GM18502 (cell line): ENCODE data around the gene TMEM259.

Source experiments
- ATAC-seq: cut with Tn5 transposase; IDR thresholded peaks from one replicate; pipeline ENCODE4 v1.9.1; 2021; ENCODE audit warnings: mild to moderate bottlenecking; ENCODE audit not compliant: unreplicated experiment, poor library complexity

TMEM259 gene

DNA sequence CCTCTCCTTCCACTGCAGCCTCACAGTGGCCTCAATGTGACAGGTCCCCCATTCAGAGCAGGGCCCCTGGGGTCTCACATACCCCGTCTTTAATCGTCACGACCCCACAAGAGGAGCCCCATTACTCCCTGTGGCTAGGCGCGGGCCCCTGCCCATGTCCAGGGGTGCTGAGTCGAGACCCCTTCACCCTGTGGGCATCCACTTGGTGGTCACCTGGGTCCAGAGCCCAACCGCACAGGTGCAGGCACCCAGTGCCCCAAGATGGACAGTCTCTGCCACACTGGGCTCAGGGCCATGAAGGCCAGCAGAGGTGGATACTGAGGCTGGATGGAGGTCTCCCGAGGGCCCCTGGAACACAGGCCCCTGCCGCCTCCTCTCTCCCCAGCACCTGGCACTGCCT, 3.0 kb downstream of the TMEM259 start:
- no peak for ATAC-seq

DNA sequence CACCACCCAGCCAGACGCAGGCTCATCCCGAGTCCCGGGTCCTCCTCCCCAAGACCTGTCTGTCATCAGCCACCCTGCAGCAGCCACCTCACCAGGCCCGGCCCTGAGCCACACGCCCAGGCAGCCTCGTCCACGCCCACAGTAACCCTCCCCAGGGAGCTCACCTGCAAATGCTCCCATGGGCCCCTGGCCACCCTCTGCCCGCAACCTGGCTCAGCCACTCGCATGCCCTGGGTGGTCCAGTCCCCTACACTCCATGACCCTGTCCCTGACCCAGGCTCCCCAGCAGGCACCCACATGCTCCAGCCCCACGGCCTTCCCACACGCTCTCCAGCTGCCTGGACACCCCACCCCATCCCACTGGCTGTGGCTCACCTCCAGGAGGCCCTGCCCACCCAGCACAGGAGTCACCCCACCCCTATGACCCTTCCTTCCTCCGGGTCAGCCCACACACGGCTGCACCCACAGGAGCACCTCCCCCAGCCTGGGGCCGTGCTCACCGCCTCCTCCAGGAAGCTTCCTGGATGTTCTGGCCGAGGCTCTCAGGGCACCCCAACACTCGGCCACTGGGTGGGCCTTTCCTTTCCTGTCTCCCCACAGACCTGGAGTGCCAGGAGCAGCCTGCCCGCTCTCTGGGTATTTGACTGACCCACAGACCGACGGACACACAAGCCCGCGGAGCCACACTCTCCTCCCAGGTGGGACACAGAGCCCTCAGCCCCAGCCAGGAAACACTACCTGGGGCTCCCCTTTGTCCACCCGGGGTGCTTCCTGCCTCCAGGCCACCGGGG, 3.6 kb downstream of the TMEM259 start:
- no peak for ATAC-seq

DNA sequence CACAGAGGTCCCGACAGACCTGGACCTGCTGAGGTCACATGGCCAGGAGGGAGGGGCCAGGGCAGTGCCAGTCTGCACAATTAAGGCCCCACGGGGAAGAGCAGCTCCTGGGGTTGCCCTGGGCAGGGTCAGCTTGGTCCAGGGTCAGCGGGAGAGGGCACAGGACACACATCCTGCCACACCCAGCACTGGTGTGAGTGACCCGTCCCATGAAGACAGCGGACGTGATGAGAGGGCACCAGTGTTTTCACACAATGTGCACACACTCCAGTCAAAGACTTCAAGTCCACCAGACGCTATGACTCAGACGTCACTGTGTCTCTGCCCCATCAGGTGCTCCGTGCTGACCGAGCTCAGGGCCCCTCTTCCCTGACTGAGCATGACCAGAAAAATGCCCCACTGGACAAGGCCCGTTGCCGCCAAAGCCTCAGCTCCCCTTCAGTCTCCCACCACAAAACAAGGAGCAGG, 4.2 kb downstream of the TMEM259 start:
- ATAC-seq, result no peak

DNA sequence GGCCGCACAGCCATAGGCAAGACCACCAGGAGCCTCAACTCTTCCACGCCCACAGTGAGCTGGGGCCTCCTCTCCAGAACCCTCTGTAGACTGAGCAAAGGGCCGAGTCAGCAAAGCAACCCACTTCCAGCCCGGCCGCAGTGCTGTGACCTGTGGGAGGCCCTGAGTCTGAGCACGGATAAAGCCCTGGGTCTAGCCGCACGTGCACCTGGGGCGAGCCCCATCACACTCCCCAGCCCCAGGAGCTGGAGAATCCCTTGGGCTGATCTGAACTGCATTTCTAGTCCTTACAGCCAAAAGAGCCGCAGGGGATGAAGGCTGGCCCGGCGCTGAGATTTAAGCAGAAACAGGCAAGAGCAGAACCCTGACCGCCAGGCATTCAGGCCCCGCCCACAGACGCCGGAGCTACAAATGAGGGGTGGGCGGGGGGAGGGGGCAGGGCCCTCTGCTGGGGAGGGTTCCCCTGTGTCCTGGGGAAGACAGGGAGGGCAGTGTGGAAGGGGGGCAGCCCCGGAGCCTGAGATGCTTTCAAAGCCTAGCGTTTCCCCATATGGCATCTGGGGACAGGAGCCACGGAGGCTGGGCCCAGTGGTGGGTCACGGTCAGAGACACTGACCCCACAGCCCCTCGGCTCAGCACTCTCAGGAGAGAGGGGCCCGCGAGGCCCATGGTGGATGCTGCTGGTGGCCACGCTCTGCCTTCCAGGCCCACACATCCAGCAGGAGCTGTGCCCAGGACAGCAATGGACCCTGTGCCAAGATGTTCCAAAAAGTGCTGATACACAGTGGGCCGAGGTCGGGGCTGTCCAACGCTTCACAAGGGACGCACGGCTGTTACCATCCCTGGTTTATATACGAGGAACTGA, 4.9 kb downstream of the TMEM259 start:
- no peak for ATAC-seq

DNA sequence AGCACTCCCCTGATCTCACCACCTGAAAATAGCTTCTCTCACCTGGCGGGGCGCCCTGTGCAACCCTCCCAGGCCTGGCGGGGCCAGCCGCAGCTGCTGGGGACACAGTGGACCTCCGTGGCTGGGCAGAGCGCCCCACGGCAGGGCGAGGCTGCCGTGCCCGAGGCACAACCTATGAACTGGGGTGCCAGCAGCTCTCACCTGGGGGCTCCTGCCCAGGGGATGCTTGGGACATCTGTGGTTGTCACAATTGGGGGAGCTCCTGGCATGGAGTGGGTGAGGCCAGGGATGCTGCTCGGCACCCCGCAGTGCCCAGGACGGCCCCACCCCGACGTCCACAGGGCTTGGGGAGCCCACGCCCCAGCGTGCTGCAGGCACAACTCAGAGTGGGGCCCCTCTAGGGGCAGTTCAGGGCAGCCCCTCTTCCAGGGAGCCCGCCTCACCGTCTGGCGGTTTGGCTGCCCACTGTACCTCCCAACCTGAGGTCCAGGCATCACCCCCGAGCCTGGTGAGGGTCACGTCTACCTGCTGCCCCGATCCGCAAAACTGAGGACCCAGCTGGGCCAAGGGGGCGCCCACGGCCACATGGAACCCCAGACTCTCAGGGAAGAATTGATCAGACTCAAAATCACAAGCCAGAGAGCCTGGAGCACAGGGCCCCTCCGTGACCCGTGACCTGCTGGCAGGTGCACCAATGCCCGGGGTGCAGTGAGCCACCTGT, 5.7 kb downstream of the TMEM259 start:
- ATAC-seq, result no peak

DNA sequence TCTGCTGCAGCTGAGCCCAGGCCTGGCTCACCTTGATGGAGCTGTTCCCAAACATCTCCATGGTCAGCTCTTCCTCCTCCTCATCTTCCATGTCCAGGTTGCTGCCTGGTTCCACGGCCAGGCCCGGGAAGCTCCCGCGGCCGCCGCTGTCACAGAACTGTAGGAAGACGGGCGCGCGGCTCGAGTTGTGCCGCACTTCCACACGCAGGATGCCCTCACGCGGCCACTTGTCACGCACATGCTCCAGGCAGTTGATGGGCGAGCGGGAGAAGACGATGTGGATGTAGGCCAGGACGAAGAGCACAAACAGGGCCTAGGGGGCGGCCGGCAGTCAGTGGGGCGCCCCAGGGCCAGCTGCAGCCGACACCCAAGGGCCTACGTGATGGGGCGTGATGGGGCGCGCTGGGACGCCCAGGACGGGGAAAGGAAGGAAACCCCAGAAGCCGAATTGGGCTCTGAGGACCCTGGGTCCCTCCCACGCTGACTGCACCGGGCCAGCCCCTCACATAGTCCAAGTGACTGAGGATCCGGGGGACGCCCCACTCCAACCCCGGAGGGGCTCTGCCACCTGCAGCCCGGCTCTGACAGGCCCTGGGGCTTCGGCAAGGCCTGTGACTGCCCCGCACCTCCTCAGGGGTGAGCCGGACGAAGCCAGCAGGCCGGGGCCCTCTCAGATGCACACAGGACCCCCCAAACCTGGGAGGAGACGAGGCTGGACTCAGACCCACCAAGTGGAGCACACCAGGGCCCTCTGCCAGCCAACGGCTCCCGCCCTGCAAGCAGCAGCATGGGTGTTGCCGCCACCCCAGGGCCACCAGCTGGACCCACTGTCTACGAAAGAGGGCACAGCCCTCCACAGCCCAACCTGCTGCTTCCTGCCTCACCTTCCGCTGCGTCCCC, 6.5 kb downstream of the TMEM259 start:
- ATAC-seq, result no peak

DNA sequence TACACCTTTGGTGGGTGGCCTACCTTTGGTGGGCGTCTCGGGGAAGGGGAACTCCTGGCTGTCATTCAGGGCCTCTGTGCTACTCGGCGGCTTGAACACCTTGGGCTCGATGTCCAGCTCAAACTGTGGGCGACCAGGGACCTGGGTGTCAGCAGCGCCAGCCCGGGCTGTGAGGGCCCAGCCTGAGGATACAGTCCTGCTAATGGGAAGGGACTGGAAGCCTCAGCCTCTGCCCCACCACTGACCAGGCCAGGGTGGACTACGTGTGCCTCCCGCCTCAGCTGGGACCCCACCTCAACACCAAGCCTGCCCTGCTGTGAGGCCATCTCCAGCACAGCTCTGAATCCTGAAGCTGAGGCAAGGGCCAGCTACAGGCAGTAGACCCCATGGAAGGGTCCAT, 7.7 kb downstream of the TMEM259 start:
- ATAC-seq, result no peak

DNA sequence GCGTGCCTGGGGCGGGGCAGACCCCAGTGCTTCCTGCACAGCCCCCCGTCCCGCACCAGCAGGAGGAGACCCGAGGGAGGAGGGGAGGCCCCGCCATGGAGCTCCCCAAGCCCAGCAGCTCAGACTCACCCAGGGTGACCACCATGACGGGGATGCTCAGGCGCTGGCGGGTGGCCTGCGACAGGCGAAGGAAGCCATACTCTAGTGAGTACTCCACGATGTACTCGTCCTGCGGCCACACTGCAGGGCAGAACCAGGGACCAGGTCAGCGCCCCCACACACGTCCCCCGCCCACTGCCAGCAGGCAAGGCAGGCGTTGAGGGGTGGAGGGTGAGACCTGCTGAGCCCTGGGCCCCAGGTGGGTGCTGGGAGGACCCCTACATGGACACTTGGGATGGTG, 8.6 kb downstream of the TMEM259 start:
- no peak for ATAC-seq

DNA sequence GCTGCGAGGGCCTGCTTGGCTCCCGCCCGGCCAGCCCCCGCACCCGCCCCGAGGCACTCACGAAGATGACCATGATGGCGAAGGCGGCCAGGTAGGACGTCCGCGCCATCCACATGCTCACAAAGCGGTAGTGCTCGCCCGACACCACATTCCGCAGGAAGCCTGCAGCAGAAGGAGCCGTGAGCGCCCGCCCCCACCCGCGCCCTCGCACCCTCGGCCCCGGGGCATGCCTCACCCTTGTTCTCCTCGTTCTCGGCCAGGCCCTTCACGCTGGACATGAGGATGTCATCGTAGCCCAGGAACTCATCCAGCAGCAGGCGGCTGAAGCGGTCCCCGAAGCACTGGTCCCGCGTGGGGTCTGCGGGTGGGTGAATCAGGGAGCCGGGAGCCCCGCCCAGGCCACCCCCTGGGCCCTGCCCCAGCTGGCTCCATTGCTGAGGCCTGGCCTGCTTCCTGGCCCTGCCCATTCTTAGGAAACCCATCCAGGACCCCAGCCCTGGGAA, 9.0 kb downstream of the TMEM259 start:
- no peak for ATAC-seq

DNA sequence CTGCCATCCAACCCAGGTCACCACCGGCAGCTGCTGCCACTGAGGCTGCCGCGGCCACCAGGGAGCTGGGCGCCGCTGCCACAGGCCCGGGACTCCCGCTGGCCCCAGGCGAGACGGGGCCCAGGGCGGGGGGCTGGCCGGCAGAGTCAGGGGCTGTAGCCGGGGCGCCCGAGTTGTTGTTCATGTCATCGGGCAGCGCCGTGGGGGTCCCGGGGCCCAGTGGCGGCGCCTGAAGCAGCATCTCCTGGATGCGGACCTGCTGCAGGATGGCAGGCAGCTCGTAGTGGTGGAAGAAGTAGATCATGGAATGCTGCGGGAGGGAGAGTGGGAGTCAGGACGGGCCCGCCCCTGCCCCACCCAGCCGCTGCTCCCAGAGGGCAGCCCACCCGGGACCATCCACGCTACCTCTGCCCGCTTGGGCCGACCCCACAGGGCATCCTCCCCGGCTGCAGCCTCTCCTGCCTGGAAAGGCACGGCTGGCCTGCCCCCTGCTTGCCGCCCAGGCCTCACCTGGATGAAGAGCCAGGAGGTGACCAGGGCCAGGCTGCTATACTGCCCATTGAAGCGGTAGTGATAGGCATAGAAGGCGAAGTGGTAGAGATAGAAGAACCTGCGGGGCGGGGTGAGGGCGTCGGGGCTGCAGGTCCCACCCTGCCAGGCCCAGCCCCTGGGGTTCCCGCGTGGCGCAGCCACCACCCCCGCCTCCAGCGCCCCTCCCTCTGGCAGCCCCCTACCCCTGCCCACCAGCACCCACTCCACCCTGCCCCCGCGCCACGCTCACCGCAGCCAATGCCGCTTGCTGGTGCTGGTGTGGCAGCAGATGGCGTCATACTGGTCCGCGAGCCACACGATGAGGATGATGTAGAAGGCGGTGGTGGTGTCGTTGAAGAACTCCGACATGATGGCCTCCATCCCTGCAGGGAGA, 10.1 kb downstream of the TMEM259 start:
- ATAC-seq, result no peak

DNA sequence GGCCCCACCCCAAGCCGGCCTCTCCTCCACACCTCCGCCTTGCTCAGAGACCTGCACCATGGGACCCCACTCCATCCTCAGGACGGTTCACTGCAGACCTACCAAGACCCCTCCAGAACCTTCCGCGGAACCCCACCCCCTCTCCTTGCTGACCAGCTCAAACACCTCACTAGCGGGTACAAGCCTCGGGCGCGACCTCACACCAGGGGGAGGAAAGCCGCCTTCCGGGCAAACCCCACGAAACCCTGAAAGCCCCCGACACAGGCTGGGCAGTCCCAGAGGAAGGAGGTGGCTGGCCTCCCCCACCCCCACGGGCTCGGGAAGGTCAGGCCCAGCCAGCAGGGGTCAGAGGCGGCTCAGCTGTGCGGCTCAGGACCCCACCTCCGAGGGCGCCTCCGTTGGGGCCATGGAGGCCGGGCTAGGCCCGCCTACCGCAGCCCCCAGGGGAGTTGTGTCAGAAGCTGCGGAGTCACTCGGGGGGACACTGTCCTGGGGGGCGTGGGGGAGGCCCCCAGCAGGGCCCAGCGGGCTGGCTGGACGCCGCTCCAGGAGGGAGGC, 10.9 kb downstream of the TMEM259 start:
- no peak for ATAC-seq

DNA sequence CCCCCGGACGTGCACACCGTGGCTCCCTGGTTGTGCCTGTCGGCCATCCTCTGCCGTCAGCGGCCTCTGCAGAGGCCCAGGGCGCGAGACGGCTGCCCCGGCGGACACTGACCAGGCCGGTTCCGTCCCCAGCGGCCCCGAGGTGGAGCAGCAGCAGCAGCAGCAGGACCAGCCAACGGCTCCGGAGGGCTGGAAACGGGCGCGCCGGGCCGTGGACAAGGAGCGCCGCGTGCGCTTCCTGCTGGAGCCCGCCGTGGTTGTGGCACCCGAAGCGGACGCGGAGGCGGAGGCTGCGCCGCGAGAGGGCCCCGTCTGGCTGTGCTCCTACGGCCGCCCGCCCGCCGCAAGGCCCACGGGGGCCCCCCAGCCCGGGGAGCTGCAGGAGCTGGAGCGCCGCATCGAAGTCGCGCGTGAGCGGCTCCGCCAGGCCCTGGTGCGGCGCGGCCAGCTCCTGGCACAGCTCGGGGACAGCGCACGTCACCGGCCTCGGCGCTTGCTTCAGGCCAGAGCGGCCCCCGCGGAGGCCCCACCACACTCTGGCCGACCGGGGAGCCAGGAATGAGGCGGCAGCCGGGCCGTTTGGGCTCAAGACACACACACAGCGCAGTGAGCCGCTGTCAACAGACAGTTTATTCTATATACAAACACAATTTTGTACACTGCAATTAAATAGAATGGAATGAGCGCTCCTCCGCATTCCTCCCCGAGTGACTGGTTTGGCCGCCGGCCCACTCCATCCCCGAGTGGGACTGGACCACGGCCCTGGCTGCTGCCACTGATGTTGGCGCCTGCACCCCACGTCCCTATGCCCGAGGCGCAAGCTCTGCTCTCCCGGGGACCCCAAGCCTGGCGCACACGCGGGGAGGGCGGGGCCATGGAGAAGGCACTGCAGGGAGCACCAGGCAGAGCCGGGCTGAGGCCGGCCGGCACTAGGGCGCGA, 11.6 kb downstream of the TMEM259 start:
- no peak for ATAC-seq

DNA sequence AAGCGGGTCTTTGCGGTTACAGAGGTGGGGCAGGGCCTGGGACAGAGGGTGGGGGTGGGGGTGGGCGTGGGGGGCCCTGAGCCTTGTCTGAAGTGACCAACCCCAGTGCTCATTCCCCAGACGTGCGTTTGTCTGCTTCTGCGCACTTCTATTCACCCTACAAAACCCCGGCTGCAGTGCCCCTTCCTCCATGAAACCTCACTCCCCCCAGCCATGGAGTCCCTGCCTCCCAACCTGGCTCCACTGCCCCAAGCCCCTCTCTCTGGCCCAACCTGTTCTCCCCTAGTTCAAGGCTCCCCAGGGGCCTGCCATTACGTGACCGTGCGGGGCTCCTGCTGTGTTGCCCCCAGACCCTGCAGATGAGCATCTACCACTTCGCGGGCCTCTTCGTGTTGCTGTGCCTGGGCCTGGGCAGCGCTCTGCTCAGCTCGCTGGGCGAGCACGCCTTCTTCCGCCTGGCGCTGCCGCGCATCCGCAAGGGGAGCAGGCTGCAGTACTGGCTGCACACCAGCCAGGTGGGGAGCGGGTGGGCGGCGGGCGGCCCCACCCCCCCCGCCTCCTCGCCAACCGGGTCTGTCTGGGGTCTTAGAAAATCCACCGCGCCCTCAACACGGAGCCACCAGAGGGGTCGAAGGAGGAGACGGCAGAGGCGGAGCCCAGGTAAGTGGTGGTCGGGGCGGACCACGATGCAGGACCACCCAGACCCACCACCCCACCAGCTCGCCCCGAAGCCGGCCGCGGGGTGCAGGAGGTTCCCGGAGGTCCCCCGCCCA, 12.5 kb downstream of the TMEM259 start:
- ATAC-seq, result no peak

DNA sequence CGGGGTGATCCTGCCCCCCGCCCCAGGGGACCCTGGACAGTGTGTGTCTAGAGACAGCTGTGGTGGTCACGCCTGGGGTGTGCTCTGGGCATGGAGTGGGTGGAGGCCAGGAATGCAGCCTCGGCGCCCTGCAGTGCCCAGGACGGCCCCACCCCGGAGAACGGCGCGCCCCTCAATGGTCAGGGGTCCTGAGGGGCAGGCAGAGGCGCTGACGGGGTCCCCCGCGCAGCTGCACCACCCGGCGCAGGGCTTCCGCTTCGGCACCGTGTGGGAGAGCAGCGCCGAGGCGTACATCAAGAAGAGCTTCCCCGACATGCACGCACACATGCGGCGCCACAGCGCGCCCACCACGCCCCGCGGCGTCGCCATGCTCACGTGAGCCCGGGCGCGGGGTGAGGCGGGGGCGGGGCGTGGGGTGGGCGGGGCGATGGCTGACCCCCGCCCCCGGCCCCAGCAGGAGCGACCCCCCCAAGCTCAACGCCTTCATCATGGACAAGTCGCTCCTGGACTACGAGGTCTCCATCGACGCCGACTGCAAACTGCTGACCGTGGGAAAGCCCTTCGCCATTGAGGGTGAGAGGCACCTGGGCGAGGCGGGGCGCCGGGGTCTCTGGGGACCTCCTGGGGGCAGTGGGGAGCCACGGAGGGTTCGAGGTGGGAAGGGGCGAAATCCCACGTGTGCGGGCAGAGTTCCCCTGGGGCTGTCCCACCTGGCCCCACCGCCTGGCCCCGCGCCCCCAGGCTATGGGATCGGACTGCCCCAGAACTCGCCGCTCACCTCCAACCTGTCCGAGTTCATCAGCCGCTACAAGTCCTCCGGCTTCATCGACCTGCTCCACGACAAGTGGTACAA, 13.3 kb downstream of the TMEM259 start:
- ATAC-seq, result no peak

DNA sequence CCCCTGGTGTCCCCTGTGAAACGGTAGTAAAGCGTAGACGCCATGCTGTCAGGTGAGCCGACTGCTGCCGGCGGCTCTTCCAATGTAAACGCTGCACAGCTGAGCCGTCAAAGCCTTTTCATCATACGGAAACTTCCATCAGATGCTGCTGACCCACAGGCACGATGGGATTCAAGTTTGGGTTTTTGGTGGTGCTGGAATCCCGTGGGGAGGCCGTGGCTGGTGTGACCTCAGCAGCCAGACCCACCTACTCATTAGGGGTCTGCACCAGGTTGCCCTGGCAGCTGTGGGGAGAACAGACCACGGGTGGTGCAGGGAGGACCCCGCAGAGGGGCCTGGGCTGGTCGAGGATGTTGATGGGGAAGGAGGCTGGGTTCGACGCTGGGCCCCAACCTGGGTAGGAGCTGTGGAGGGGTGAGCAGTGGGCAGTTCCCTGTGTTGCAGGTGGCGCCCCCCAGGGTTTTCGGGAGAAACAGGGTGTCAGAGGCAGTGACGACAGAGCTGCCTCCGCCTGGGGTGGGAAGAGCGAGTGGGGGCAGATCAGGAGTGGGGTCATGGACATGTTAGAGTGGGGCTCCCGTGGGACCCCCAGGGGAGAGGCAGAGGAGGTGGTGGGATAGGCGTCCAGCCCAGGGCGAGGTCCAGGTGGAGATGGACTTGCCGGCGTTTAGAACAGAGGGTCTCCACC, 14.1 kb downstream of the TMEM259 start:
- ATAC-seq, result no peak
